ENCODE data around the gene SMPD4. TPM values are rescaled to one million over a fixed set of nuclear protein-coding genes. Genes with fewer than 3 reads are reported as not detected.
"Not testable (repeated sequence)": the region's sequence is repeated elsewhere in the genome, so short reads cannot be mapped to it uniquely, and the experiment has no call there.

The SMPD4 gene
- total and polyA plus RNA-seq, 8 donors: 11.4 to 109 (median 34.2) TPM

GRCh38 chr2:130219147-130219546, 37.7 kb upstream of the SMPD4 start:
- H3K27me3 ChIP-seq: peaks cover 0 to 17% (median under 1%) of the 10 kb centered on the region in 3 donors
- DNase-seq; H3K9me3 ChIP-seq; H3K36me3 ChIP-seq; H3K4me3 ChIP-seq; H3K27ac ChIP-seq; intact Hi-C loops (cut with DNase I; ENCODE audit: low total_unique reads); H3K4me1 ChIP-seq: not testable (repeated sequence)
- WGBS, 5 donors: 77 to 94% (median 92%) methylated on average over 2 of the region's 2 CpGs

- H3K4me1 ChIP-seq: not testable (repeated sequence)
Measured at GRCh38 chr2:130207051-130207450, 25.6 kb upstream of the SMPD4 start.

GRCh38 chr2:130203150-130203549, 21.7 kb upstream of the SMPD4 start:
- H3K36me3 ChIP-seq; H3K4me1 ChIP-seq; H3K9me3 ChIP-seq; H3K27me3 ChIP-seq; H3K27ac ChIP-seq; DNase-seq; intact Hi-C loops (cut with DNase I; ENCODE audit: low total_unique reads); H3K4me3 ChIP-seq: not testable (repeated sequence)
- WGBS, 5 donors: 57 to 88% (median 72%) methylated on average over 1 to 3 of the region's 3 CpGs

More at GRCh38 chr2:130207051-130207450, 25.6 kb upstream of the SMPD4 start:
- WGBS, 5 donors: 73 to 83% (median 78%) methylated on average over 11 to 13 of the region's 13 CpGs
- H3K36me3 ChIP-seq; intact Hi-C loops (cut with DNase I; ENCODE audit: low total_unique reads); DNase-seq; H3K27ac ChIP-seq; H3K9me3 ChIP-seq; H3K4me3 ChIP-seq; H3K27me3 ChIP-seq: not testable (repeated sequence)

GRCh38 chr2:130202518-130202917, 21.1 kb upstream of the SMPD4 start:
- H3K4me1 ChIP-seq; DNase-seq; H3K36me3 ChIP-seq; intact Hi-C loops (cut with DNase I; ENCODE audit: low total_unique reads); H3K27ac ChIP-seq; H3K27me3 ChIP-seq; H3K4me3 ChIP-seq; H3K9me3 ChIP-seq: not testable (repeated sequence)
- WGBS, 5 donors: 21 to 49% (median 35%) methylated on average over 3 to 4 of the region's 7 CpGs; no CpG with 5 or more reads in 1 of the 5 donors

GRCh38 chr2:130198343-130198742, 16.9 kb upstream of the SMPD4 start, which contains the start of gene TUBA3E:
Gene TUBA3E, minus strand, starts transcription at chr2:130198439. Its CDS starts 79 bp downstream, at chr2:130198360.
- TF ChIP-seq EP300 (IDR thresholded peaks at IDR 0.05) (no peak), CTCF (IDR thresholded peaks at IDR 0.05) (no peak), POLR2A (IDR thresholded peaks at IDR 0.05) (no peak), POLR2AphosphoS5 (IDR thresholded peaks at IDR 0.05) (no peak)
- no peaks in the 10 kb centered on the region for H3K27me3 ChIP-seq
- H3K36me3 ChIP-seq: no peaks in the 10 kb centered on the region
- no peaks in the 10 kb centered on the region for H3K9me3 ChIP-seq
- intact Hi-C loops (cut with DNase I; ENCODE audit: low total_unique reads): no loop called here
- DNase-seq: no peak
- 95 to 100% (median 96%) methylated on average over 2 to 26 of the region's 26 CpGs; no CpG with 5 or more reads in 1 of the 5 donors for WGBS, 5 donors
- no peaks in the 10 kb centered on the region for H3K4me1 ChIP-seq
- no peak within 1 kb of the TSS for H3K4me3 ChIP-seq
- H3K27ac ChIP-seq: no peak within 1 kb of the TSS

GRCh38 chr2:130196052-130196451, 14.7 kb upstream of the SMPD4 start:
- WGBS, 5 donors: 78 to 89% (median 80%) methylated on average over 6 to 11 of the region's 13 CpGs
- H3K4me1 ChIP-seq; H3K27ac ChIP-seq; DNase-seq; H3K4me3 ChIP-seq; H3K27me3 ChIP-seq; H3K9me3 ChIP-seq; H3K36me3 ChIP-seq; intact Hi-C loops (cut with DNase I; ENCODE audit: low total_unique reads): not testable (repeated sequence)

- H3K27ac ChIP-seq; H3K4me1 ChIP-seq; H3K9me3 ChIP-seq; H3K4me3 ChIP-seq; intact Hi-C loops (cut with DNase I; ENCODE audit: low total_unique reads); DNase-seq; H3K27me3 ChIP-seq: not testable (repeated sequence)
- peaks cover 0 to 18% (median 13%) of the 10 kb centered on the region in 4 donors for H3K36me3 ChIP-seq
- 79 to 87% (median 83%) methylated on average over 4 to 9 of the region's 9 CpGs for WGBS, 5 donors
Measured at GRCh38 chr2:130195089-130195635, 13.8 kb upstream of the SMPD4 start.

GRCh38 chr2:130193824-130194223, 12.4 kb upstream of the SMPD4 start:
- intact Hi-C loops (cut with DNase I; ENCODE audit: low total_unique reads); H3K9me3 ChIP-seq; H3K4me3 ChIP-seq; H3K27me3 ChIP-seq; DNase-seq; H3K4me1 ChIP-seq; H3K27ac ChIP-seq: not testable (repeated sequence)
- peaks cover 0 to 23% (median 14%) of the 10 kb centered on the region in 4 donors for H3K36me3 ChIP-seq
- 87 to 93% (median 90%) methylated on average over 5 to 21 of the region's 22 CpGs for WGBS, 5 donors

GRCh38 chr2:130192451-130192850, 11.0 kb upstream of the SMPD4 start:
- WGBS, 5 donors: 63 to 89% (median 79%) methylated on average over 3 of the region's 3 CpGs
- H3K27ac ChIP-seq; DNase-seq; H3K4me1 ChIP-seq; H3K27me3 ChIP-seq; intact Hi-C loops (cut with DNase I; ENCODE audit: low total_unique reads); H3K4me3 ChIP-seq; H3K9me3 ChIP-seq: not testable (repeated sequence)
- peaks cover 0 to 31% (median 14%) of the 10 kb centered on the region in 4 donors for H3K36me3 ChIP-seq

GRCh38 chr2:130191319-130191718, 9.9 kb upstream of the SMPD4 start:
- H3K27ac ChIP-seq; H3K4me3 ChIP-seq; DNase-seq; H3K27me3 ChIP-seq; H3K9me3 ChIP-seq; H3K4me1 ChIP-seq; intact Hi-C loops (cut with DNase I; ENCODE audit: low total_unique reads): not testable (repeated sequence)
- WGBS, 5 donors: 87 to 95% (median 89%) methylated on average over 6 of the region's 6 CpGs
- peaks cover 0 to 34% (median 14%) of the 10 kb centered on the region in 4 donors for H3K36me3 ChIP-seq

Measured in stomach (tissue), 9 donors.